ENCODE results near the gene ATP2B2.

The ATP2B2 gene

DNA sequence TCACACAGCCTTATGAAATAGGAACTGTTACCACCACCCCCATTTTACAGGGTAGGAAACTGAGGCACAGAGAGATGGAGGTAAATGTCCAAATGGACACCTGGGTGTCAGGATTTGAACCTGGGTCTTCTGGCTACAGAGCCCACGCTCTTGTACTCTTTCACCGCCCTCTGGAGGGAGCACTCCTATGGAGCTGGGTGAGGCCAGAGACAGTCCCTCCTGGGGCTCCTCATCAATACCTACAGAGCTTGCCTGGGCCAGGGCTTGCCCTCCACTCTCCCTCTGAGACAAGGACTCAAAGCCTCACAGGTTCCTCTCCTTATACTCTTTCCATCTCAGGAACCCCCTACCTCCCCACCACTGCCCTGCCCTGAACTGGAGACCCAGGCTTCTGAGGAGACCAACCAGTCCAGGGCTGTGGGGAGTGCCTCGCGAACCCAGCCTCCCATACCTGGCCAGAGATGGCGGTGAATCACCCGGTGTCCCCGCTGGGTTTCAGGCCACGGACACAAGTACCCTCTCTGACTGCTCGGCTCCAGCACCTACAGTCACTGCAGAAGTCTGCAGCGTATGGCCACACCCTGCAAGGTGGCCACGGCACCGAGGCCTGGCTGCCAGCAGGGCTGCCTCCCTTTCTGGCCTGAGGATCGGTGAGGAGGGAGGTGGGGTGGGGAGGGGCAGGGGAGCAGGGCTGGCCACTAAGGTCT is 22.1 kb upstream of the ATP2B2 start:
- no peaks in the 10 kb centered on the region for H3K9me3 ChIP-seq (ENCODE audit: control insufficient read depth, low read length)
- H3K36me3 ChIP-seq (ENCODE audit: control insufficient read depth, insufficient read depth, low read length) = no peaks in the 10 kb centered on the region
- no peak overlapping the region for H3K4me3 ChIP-seq (ENCODE audit: low read length)
- H3K9ac ChIP-seq (ENCODE audit: low read length) = no peak overlapping the region
- H3K27me3 ChIP-seq (ENCODE audit: control insufficient read depth, insufficient read depth, low read length) = peaks cover 3% of the 10 kb centered on the region
- no peaks in the 10 kb centered on the region for H3K4me1 ChIP-seq (ENCODE audit: control insufficient read depth, insufficient read depth, low read length)

DNA sequence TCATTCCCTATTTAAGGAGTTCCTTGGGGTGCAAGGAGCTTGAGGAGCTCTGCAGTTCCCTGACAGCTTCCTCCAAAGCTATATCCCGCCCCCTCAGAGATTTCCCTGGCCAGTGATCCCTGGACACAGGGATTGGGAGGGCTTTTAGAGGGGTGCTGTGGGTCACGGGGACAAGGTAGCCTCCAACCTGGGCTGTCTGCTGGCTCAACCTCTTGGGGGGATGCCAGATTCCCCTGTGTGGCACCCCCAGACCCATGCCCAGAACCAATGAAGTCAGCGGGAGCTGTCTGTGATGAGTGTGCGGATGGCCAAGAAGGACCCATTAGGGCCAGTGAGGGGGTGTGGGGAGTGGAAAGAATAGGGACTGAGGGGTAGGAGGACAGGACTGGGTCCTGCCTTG is 21.0 kb upstream of the ATP2B2 start:
- Histone ChIP-seq H3K4me1 (ENCODE audit: control insufficient read depth, insufficient read depth, low read length) (no peaks in the 10 kb centered on the region), H3K9me3 (ENCODE audit: control insufficient read depth, low read length) (no peaks in the 10 kb centered on the region), H3K4me3 (ENCODE audit: low read length) (no peak overlapping the region), H3K27me3 (ENCODE audit: control insufficient read depth, insufficient read depth, low read length) (peaks cover 3% of the 10 kb centered on the region), H3K36me3 (ENCODE audit: control insufficient read depth, insufficient read depth, low read length) (no peaks in the 10 kb centered on the region), H3K9ac (ENCODE audit: low read length) (no peak overlapping the region)

DNA sequence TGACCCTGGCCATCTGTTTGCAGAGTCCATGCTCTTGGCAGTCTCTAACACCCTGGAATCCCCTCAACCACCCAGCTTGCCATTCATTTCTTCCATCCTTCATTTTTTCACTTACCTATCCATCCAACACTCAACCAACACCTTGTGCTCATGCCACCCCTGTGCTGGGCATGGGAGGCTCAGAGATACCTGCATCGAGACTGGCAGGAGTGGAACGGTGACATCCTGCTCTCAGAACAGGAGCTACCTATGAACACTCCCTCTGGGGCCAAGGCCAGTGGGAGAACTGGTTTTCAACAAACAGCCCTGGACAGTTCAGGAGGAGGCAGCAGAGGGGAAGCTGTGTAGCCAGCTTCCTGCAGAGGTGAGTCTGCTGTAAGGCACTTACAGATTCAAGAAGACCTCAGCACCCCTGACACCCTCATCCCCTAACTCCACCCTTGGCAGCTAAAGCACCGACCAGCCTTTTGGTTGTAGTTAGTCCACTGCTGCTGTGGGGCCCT is 19.5 kb upstream of the ATP2B2 start:
- no peak overlapping the region for H3K9ac ChIP-seq (ENCODE audit: low read length)
- no peaks in the 10 kb centered on the region for H3K36me3 ChIP-seq (ENCODE audit: control insufficient read depth, insufficient read depth, low read length)
- H3K9me3 ChIP-seq (ENCODE audit: control insufficient read depth, low read length) = no peaks in the 10 kb centered on the region
- peaks cover 3% of the 10 kb centered on the region for H3K27me3 ChIP-seq (ENCODE audit: control insufficient read depth, insufficient read depth, low read length)
- no peak overlapping the region for H3K4me3 ChIP-seq (ENCODE audit: low read length)
- H3K4me1 ChIP-seq (ENCODE audit: control insufficient read depth, insufficient read depth, low read length) = no peaks in the 10 kb centered on the region

DNA sequence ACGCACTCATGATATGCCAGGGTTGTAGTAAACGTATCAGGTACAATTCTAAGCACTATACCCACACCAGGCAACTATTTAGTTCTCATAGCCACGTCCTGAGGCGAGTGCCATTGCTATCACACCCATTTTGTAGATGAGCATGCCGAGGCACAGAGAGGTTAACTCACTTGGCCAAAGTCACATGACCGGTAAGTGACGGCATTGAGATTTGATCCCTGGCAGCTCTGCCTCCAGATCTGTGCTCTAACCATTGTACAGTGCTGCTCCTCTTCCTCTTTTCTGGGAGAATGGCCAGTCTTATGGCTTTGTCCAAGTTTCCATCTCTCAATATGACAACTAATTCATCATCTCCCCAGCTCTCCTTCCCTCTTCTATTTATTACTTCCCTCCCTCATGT is 18.9 kb upstream of the ATP2B2 start:
- Histone ChIP-seq H3K27me3 (ENCODE audit: control insufficient read depth, insufficient read depth, low read length) (peaks cover 3% of the 10 kb centered on the region), H3K36me3 (ENCODE audit: control insufficient read depth, insufficient read depth, low read length) (no peaks in the 10 kb centered on the region), H3K9ac (ENCODE audit: low read length) (no peak overlapping the region), H3K4me1 (ENCODE audit: control insufficient read depth, insufficient read depth, low read length) (no peaks in the 10 kb centered on the region), H3K4me3 (ENCODE audit: low read length) (no peak overlapping the region), H3K9me3 (ENCODE audit: control insufficient read depth, low read length) (no peaks in the 10 kb centered on the region)

DNA sequence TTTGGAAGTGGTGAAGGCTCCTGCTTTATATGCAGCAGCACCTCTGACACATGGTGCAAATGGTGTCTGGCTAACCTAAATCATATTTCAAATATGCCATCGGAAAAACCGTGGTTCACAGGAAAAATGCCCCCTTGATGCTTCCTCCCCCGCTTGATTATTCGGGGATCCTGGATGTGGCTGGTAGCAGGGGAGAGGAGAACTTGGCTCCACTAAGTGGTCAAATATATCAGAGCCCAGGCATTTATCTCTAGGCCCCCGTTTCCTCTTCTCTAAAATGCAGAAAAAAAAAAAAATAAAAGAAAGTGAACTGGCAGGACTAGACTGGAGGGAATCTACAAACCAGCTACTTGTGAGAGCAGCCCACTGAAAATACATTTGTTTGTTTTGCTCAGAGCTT is 18.2 kb upstream of the ATP2B2 start:
- H3K27me3 ChIP-seq (ENCODE audit: control insufficient read depth, insufficient read depth, low read length) = peaks cover 3% of the 10 kb centered on the region

DNA sequence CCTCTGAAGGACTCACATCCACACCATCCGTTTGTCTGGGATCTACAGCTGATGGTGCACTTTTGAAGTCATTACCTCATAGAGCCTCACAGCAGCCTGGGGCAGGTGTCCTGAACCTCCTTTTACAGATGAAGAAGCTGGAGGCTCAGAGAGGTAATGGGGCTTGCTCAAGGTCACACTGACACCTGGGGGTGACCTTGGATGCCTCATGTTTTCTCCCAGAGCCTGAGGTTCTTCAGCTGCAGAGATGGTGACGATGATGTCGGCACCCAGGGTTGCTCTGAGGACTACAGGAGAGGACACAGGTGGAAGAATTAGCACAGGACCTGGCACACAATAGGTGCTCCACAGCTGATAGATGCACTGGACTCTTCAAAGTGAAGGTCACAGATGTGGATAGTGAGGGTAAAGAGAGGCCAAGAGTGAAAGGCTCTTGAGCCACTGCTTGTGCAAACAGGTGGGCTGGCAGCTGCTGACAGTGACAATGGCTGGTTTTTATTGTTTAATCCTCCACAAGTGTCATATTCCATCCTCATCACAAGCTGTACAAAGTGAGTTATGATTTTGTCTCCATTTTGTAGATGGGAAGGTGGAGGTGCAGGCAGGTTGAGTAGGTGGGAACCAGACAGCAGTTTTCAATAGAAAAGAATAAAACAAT is 17.4 kb upstream of the ATP2B2 start:
- Histone ChIP-seq H3K4me3 (ENCODE audit: low read length) (no peak overlapping the region), H3K27me3 (ENCODE audit: control insufficient read depth, insufficient read depth, low read length) (peaks cover 3% of the 10 kb centered on the region)

More for the DNA sequence above, 18.2 kb upstream of the ATP2B2 start:
- Histone ChIP-seq H3K9me3 (ENCODE audit: control insufficient read depth, low read length) (no peaks in the 10 kb centered on the region), H3K4me1 (ENCODE audit: control insufficient read depth, insufficient read depth, low read length) (no peaks in the 10 kb centered on the region), H3K36me3 (ENCODE audit: control insufficient read depth, insufficient read depth, low read length) (no peaks in the 10 kb centered on the region), H3K9ac (ENCODE audit: low read length) (no peak overlapping the region), H3K4me3 (ENCODE audit: low read length) (no peak overlapping the region)

DNA sequence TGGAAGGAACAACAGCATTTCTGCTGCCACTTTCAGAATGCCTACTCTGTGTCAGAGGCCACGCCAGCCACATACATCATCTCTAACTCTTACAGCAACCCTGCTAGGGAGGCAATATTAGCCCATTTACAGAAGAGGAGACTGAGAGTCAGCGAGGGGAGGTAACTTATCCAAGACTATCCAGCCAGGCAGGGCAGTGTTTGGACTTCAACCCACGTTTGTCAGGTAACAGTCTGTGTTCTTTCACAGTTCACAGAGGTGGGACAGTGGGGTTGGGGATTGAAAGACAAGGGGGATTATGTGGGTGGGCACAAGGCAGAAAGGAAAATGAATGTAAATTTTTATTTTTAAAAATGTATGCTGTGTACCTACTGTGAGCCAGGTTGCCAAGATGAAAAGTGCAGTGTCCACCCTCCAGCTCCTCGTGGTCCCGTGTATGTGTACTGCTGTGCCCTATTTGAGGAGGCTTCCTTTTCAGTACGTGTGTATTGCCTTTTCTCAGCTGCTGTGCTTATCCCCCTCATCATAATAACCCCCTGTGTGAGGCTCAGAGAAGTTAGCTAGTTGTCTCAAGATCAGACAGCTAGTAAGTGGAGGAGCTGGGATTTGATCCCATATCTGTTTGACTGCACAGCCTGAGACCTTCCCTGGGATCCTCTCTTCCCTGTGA is 16.5 kb upstream of the ATP2B2 start:
- H3K27me3 ChIP-seq (ENCODE audit: control insufficient read depth, insufficient read depth, low read length) = peaks cover 2% of the 10 kb centered on the region
- no peak overlapping the region for H3K4me3 ChIP-seq (ENCODE audit: low read length)
- no peak overlapping the region for H3K9ac ChIP-seq (ENCODE audit: low read length)
- no peaks in the 10 kb centered on the region for H3K4me1 ChIP-seq (ENCODE audit: control insufficient read depth, insufficient read depth, low read length)
- H3K9me3 ChIP-seq (ENCODE audit: control insufficient read depth, low read length) = no peaks in the 10 kb centered on the region
- no peaks in the 10 kb centered on the region for H3K36me3 ChIP-seq (ENCODE audit: control insufficient read depth, insufficient read depth, low read length)

More for the DNA sequence above, 17.4 kb upstream of the ATP2B2 start:
- Histone ChIP-seq H3K36me3 (ENCODE audit: control insufficient read depth, insufficient read depth, low read length) (no peaks in the 10 kb centered on the region), H3K9ac (ENCODE audit: low read length) (no peak overlapping the region), H3K9me3 (ENCODE audit: control insufficient read depth, low read length) (no peaks in the 10 kb centered on the region), H3K4me1 (ENCODE audit: control insufficient read depth, insufficient read depth, low read length) (no peaks in the 10 kb centered on the region)

DNA sequence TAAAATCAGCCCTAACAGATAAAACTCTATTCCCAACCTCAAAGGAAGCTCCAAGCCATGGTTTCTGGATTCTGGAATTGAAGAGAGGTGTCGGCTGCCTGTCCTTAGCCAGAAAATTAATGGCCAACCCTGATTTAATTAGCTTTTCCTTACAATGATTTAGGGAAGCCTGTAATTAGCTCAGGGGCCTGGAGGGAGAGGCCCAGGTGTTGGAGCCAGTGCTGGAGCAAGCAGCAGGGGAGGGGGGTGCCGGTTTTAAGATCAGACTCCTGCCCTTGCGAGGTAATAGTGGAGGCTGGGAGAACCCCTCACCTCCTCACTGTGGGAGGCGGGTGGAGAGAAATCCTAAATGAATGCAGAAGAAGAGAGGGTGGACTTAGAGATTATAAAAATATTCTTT is 14.7 kb upstream of the ATP2B2 start:
- no peaks in the 10 kb centered on the region for H3K36me3 ChIP-seq (ENCODE audit: control insufficient read depth, insufficient read depth, low read length)
- no peak overlapping the region for H3K9ac ChIP-seq (ENCODE audit: low read length)
- peaks cover 7% of the 10 kb centered on the region for H3K27me3 ChIP-seq (ENCODE audit: control insufficient read depth, insufficient read depth, low read length)
- H3K9me3 ChIP-seq (ENCODE audit: control insufficient read depth, low read length) = no peaks in the 10 kb centered on the region
- no peaks in the 10 kb centered on the region for H3K4me1 ChIP-seq (ENCODE audit: control insufficient read depth, insufficient read depth, low read length)
- H3K4me3 ChIP-seq (ENCODE audit: low read length) = no peak overlapping the region

DNA sequence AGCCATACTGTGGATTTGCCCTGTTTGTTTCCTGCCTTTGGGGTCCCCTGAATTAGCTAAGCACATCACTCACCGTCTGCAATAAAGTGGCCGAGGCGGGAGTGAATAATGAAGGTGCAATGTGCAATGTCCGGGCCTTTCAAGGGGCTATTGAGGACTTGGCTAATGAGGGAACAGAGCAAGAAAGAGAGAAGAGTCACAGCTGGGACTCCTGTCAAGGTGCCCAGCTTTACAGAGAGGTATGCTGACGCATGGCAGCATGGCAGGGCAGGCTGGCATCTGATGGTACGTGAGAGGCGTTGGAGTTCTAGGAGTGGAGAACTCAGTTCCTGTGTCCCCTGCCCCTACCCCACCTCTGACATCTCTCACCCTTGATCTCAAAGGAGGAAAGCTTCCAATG is 13.8 kb upstream of the ATP2B2 start:
- Histone ChIP-seq H3K36me3 (ENCODE audit: control insufficient read depth, insufficient read depth, low read length) (no peaks in the 10 kb centered on the region), H3K27me3 (ENCODE audit: control insufficient read depth, insufficient read depth, low read length) (peaks cover 7% of the 10 kb centered on the region), H3K4me3 (ENCODE audit: low read length) (no peak overlapping the region), H3K9me3 (ENCODE audit: control insufficient read depth, low read length) (no peaks in the 10 kb centered on the region), H3K4me1 (ENCODE audit: control insufficient read depth, insufficient read depth, low read length) (no peaks in the 10 kb centered on the region), H3K9ac (ENCODE audit: low read length) (no peak overlapping the region)

DNA sequence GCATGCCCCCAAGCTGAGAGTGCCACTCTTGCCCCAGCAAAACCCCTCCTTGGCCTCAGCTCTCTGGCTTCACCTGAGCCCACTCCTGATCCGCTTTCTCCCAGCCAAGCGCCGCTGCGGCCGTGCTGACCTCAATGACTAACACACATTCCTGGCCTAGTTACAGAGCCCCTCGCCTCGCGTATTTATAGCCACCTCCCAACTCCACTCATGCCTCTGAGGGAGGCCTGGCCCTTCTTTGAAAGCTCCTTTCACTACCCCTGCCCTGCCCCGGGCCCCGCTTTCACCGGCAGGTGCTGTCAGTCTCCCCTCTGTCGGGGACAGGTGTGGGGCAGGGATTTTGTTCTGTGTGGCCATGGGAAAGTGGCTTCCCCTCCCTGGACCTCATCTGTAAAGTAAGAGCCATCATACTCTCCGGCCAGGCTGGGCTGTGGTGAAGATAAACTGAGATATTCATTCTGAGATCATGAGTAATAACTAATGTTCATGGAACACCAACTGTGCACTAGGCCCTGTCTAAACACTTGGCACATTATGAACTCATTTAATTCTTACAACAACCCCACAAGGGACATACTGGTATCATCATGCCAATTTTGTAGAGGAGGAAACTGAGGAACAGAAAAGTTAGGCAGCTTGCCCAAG is 13.2 kb upstream of the ATP2B2 start:
- no peaks in the 10 kb centered on the region for H3K36me3 ChIP-seq (ENCODE audit: control insufficient read depth, insufficient read depth, low read length)
- H3K9ac ChIP-seq (ENCODE audit: low read length) = no peak overlapping the region
- H3K27me3 ChIP-seq (ENCODE audit: control insufficient read depth, insufficient read depth, low read length) = peaks cover 7% of the 10 kb centered on the region
- H3K4me3 ChIP-seq (ENCODE audit: low read length) = no peak overlapping the region
- H3K4me1 ChIP-seq (ENCODE audit: control insufficient read depth, insufficient read depth, low read length) = no peaks in the 10 kb centered on the region
- no peaks in the 10 kb centered on the region for H3K9me3 ChIP-seq (ENCODE audit: control insufficient read depth, low read length)

DNA sequence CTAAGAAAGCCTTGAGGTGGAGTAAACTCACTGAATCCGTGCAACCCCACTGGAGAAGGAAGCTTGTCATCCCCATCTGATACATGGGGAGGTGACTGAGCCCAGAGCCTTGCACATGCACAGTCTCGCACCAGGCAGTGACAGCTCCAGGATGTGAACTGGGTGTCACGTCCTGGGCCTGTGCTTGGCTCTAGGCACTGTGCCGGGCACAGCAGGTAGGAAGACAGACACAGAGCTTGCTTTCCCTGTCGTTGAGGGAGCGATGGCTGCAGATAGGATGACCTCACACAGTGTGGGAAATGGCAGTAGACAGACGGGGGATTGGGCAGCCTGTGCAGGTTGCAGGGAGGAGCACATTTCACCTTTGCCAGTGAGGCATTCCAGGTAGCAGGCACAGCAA is 12.2 kb upstream of the ATP2B2 start:
- Histone ChIP-seq H3K9ac (ENCODE audit: low read length) (no peak overlapping the region), H3K4me1 (ENCODE audit: control insufficient read depth, insufficient read depth, low read length) (no peaks in the 10 kb centered on the region), H3K36me3 (ENCODE audit: control insufficient read depth, insufficient read depth, low read length) (no peaks in the 10 kb centered on the region), H3K27me3 (ENCODE audit: control insufficient read depth, insufficient read depth, low read length) (peaks cover 7% of the 10 kb centered on the region), H3K4me3 (ENCODE audit: low read length) (no peak overlapping the region), H3K9me3 (ENCODE audit: control insufficient read depth, low read length) (no peaks in the 10 kb centered on the region)
